GM21619 (cell line): ENCODE measurements around the gene S100A5.
"Not testable (repeated sequence)": the region's sequence is repeated elsewhere in the genome, so short reads cannot be mapped to it uniquely, and the experiment has no call there.

Experiments used
- ATAC-seq: cut with Tn5 transposase; IDR thresholded peaks from one replicate; pipeline ENCODE4 v1.9.1; 2021; ENCODE audit not compliant: unreplicated experiment

S100A5 gene

DNA sequence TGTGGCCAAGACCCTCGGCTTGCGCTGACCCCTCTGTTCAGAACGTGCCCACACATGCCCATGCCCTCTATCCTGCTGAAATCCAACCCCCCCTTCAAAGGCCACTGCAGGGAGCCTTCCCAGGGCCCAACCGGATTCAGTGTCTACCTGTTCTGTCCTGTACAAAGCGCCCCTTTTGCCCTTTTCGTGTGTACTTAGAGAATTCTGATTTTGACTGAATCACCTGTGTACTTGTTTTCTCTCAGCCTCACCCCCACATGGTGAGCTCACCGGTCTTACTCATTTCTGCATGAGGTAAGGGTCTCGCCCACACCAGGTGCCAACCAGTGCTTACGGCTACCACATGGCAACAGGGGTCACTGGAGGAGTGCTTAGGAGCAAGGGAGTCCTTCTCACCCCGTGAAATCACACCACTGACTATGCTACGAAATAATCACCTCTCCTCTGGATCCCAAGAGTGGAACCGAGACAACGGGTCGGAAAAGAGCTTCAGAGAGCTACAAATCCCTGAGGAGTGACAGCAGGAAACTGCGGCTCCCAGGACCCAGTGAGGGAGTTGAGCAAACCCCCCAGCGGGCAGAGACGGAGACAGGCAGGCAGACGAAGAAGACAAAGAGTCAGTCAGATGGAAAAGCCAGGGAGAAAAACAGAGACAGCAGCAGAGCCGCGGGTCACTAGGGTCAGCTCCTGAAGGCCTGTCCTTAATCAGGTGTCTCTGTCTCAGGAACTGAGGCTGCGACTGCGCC, 27.1 kb upstream of the S100A5 start:
- no peak for ATAC-seq

DNA sequence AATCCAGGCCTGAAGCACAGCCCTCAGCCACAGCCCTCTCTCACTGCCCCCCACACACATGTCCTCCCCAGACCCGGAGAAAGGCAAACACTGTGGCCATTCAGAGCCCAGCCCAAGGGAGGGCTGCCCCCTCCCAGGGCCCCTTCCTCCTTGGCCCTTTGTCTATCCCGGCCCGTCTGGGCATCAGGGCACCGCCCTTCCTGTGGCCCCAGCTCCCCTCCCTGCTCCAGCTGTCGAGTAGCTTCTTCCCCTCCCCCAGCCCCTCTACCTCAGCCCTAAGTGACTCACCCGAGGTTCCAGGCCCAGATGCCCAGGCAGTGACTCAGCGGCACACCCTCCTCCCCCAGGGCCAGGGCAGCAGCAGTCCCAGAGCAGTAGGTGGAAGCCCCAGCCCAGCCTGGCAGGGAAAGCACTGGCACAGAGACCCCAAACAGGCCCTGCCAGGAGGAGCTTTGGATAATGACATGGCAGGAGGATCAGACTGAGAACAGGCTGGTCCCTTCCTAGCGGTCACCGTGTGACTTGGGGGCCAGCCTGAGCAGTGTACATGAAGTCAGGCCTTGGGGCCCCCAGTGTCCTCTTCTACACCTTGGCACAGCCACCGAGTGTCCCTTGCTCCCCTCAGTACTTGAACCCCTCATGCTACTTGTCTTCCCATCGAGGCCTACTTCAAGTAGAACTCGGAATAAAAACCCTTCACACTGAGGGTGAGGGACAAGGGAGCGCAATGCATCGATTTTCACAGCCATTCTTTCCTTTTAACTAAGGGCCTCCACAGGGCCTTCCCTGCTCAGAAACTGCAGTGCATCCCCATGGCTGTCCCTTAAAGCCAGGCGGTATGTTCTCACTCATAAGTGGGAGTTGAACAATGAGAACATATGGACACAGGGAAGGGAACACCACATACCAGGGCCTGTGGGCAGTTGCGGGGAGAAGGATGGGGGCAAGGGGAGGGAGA, 26.0 kb upstream of the S100A5 start:
- peak; percentile 47 for ATAC-seq

DNA sequence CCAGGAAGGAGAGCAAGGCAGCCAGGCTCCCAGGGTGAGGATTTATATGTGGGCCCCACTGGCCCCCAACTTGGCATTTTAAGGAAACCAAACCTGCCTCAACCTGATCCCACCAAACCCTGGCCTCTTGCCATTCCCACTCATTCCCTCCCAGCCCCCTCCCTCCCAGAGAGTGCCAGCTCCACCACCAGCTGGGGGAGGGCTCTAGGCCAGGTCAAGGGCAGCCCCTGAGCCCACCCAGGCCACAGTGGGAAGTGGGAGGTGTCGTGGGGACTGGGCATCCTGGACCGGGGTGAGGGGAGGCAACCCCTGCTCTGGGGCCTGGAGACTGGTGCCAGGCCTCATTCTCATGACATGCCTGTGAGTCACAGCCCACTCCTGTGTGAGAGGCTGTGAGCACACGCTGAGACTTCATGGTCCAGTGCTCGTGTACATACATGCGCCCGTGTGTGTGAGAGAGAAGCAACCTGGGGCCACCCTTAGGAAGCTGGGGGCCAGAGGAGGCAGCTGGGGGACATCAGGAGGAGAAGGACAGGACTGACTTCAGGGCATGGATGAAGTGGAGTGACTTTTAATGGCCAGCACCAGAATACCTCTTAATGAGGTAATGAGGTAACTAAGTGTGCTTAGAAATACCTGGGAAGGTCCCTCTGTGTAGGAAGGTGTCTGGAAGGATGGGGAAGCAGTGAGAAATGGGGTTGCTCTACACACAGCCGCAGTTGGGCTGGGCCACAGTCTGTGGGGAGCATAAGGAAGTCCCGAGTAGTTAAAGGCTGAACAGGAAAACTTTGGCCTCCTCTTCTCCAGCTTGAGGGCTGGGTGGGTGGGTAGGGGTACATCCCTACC, 25.0 kb upstream of the S100A5 start, which contains the start of gene S100A2:
Gene S100A2, minus strand, starts transcription at position 316 of the 846 bp plus-strand sequence. CDS start 1,967 bp downstream, outside the sequence.
- peak; percentile 44 for ATAC-seq

DNA sequence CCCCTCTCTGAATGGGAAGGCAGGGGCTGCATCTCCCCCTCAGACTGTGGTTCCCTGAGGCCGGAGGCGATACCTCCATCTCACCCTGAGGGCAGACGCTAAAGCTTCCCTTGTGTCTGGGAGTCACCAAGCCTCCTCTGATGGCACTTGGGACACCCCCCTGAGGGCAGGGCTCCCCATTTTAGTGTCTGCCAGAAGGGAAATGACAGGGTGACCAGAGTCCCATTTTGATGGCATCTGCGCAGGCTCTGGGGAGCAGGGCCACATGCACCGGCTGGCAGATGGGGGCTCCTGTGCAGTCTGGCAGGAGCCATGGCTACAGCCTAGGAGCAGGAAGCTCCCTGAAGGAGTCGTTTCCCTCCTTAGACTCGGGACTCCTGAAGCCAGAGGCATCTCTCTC, 23.3 kb upstream of the S100A5 start:
- no peak for ATAC-seq

DNA sequence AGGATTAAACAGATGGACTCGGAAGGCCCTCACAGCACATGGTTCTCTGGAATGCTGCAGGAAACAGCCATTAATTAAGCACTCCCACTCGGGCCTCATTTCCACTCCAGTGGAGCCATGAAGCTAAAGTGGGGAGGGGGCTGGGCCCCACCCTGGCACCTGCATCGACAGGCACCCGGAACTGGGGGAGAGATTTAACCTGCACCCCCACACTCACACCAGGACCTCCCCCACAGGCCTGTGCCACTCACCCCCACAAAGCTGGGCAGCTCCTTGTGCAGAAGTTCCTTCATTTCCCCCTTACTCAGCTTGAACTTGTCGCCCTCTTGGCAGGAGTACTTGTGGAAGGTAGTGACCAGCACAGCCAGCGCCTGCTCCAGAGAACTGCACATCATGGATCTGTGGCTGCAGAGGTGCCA, 22.8 kb upstream of the S100A5 start:
- no peak for ATAC-seq

DNA sequence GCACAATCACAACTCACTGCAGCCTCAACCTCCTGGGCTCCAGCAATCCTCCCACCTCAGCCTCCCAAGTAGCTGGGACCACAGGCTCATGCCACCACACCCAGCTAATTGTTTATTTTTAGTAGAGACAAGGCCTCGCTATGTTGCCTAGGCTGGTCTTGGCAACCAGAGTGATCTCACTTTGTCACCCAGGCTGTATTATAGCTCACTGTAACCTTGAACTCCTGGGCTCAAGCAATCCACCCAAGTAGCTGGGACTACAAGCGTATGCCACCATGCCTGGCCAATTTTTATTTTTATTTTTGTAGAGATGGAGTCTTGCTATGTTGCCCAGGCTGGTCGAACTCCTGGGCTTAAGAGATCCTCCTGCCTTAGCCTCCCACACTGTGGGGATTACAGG, 21.3 kb upstream of the S100A5 start:
- ATAC-seq: not testable (repeated sequence)

DNA sequence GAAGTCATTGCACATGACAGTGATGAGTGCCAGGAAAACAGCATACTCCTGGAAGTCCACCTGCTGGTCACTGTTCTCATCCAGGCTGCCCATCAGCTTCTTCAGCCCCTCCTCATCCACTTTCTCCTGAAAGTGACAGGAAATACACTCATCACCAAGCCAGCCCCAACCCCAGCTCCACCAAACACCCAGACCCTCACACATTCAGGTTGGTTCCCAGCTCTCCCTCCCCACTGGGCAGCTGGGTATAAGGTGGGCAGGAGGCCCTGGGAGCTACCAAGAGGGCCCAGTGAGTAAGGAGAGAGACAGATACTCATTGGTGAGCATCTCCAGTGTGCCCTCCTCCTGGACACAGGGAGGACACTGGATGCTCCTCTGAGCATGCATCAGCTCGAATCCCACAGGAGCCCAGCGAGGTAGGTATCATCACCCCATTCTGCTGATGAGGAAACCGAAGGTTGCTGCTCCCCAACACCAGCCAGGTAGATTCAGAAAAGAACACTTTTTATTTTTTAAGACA, 20.8 kb upstream of the S100A5 start:
- ATAC-seq: no peak

DNA sequence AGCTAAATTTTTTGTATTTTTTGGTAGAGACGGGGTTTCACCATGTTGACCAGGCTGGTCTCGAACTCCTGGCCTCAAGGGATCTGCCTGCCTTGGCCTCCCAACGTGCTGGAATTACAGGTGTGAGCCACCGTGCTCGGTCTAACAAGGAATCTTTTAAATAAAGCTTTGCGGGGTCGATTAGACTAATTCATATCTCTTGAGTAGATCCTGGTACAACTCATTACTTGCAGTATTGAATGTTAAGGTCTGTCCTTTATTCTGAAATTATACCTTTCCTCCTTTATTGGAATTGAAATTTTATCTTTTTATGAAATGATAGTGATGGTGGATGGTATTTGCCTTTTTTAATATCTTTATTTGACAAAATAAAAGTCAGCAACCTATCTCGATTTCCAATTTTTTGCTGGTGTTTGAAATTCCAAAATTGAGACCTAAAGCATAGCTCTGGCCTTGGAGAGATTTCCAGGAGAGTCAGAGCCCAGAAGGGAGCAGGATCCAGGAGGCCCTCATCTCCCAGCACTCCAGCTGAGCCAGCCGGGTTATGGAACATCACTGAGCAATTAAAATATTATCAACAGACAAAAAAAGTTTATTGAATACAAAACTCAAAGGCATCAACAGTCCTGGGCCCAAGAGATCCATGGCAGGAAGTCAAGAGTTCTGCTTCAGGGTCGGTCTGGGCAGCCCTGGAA, 20.2 kb upstream of the S100A5 start:
- no peak for ATAC-seq

DNA sequence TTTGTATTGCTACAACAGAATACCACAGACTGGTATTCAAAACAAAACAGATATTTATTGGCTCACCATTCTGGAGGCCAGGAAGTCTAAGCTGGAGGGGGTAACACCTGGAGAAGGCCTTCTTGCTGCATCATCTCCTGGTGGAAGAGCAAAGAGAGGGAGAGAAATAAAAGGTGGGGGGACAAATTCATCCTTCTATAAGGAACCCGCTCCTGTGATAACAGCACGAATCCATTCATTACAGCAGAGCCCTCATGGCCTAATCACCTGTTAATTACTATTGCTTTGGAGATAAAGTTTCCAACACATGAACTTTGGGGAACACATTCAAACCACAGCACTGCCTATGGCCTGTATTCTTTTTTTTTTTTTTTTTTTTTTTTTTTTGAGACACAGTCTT, 19.5 kb upstream of the S100A5 start:
- no peak for ATAC-seq

DNA sequence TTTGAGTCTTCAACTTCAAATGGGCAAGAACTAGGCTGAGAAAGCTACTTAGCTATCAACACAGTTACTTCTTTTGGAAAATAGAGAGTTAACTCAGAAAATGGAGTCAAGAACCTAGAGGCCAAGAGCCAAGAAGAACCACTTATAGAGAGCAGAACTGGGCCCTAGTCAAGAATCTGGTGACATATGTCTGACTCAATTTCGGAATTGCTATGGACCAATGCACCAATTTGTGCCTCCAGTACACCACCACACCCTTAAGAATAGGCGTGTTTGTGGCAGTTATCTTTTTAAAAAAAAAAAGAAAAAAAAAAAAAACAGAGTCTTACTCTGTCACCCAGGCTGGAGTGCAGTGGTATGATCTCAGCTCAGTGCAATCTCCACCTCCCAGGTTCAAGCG, 17.1 kb upstream of the S100A5 start:
- no peak for ATAC-seq

DNA sequence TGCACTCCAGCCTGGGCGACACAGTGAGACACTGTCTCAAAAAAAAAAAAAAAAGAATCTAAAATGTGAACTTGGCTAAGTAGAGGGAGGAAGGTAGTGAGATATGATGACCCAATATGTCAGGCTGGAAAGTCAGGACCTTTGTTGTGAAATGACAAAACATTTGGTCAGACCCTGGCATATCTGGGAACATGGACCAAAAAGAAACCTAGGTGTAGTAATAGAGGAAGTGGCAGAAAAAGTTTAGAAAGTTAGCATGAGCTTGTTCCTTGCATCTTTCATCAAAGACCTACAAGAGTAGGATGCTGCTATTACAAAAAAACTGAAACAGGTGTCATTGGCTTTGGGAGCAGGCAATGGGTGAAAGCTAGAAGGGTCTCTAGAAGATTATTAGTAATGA, 15.6 kb upstream of the S100A5 start:
- no peak for ATAC-seq

DNA sequence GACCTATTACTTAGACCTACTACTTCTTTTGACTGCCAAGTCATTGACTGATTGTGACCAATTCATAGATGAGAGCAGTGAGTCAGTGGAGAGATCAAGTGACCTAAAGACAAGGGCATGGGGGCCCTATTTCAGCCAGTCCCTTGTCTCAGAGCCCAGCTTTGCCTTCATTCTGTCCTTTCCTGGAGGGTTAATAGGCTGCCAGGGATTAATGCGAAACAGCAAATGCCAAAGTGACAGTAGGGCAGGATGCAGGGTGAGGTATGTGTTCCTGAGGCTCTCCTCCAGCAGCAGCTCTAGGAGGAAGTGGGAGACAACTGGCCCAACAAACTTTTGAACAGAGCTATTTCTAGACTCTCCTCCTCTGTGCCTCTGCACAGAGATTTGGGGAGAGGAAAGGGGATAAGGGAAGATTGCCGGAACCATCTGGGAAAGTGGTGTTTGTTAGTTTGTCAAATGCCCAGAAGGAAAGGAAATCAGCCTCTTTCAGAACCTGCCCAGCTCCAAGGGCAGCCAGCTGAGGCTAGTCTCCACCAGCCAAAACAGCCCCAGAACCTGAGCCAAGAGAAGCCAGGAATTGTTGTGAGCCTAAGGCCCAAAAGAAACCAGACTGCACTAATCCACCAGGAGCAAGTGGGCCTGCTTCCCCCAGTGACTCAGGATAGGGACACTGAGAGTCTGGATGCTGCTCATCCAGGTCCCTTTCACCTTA, 13.3 kb upstream of the S100A5 start:
- ATAC-seq: no peak

DNA sequence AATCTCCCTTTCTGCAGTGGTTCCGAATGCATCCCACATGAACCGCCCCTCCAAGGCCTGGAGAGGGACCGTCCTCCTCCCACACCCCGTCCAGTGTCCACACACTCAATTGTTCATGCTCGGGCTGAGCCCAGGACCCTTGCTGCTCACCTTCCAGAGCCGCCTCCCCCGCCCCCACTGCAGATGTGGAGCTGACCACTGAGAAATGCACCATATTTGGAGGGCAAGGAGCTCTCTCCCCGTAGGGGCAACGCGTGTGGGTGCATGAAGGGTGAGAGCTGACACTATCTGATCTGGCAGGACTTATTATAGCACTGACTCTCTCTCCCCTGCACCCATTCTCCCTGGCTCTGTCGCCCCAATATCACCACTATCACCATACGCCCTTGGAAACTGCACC, 12.4 kb upstream of the S100A5 start:
- no peak for ATAC-seq

DNA sequence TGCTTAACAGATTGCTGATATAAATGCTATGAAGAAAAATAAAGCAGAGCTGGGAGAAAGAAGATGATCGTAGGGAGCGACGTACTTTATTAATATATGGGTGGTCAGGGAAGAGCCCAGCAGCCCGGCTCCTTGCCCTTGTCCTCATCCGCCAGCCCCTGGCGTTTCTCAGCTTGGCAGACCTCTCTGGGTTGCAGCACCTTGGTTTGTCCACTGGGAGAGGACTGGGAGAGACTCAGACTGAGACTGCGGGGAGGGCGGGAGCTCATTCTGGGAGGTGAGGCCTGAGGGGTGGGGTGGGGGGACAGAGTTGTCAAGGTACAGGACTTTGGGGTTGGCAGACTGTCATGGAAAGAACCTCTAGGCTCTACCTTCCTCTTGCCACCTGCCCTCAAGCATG, 11.6 kb upstream of the S100A5 start:
- no peak for ATAC-seq

DNA sequence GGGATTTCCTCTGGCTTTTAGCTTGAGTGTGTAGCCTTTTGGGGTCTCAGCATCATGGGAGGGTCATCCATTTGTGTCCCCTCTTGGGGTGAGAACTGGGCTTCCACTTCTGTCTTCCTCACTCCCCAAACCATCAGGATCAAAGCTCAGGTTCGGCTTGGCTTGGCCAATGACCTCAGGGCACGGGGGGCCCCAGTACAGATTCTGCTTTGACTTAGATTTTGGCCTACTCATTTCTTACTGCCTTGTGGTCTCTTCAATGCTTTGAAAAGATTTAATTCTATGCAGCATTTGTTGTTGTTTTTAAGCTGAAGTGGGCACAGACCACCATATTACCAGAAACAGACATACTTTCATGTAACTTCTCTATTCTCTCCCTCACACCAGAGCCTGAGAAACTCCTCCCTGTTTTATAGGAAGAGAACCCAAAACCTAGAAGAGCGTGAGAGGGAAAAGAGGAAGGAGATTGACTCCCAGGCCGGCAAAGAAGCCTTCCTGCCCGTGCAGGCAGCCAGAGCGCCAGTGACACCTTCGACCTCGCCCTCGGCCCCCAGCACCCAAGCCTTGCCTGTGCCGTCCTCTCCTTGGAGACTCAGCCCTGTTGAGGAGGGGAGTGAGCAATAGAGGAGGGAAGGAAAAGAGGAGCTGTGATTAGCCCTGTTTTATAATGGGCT, 10.2 kb upstream of the S100A5 start:
- ATAC-seq: no peak

DNA sequence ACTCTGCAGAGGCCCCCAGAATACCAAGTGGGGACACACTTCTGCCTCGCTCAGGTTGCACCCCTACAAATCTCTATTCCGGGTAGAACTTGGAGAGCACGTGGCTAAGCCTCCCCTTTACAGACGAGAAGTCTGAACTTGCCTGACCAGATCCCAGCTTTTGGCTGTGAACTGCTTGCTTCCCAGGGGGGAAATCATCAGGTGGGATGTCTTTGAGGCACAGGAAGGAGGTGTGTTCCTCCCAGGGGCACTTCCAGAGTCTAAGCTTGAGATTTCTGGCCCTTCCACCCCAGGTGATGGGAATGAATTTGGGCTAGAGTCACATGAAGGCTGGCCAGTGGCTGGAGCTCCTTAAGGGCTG, 9.6 kb upstream of the S100A5 start:
- ATAC-seq: no peak

DNA sequence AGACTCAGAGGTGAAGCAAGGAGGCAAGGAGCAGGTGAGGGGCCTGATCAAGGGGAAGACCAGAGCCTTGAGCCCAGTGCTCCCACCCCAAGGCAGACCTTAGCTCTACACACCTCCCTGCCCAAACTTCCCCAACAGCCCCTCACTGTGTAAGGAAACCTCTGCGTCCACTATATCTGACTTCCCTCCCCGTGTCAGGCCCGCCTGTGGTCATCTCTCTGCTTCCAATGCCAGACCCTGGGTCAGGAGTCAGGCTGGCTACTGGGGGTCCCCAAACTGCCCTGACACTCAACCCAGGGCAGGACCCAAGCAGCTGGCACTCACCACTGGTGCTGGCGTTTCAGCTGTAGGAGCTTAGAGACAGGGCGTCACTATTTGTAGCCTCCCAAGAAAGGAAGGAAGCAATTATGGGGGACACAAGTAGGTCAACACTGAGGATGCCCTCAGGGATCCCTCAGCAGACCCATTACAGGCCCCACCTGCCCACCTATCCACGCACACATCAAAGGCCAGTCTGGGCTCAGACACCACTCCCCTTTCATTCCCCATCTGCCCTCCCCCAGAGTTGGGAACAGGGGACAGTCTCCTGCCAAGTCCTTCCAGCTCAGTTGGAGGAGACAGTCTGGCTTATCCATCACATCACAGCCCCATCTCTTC, 9.1 kb upstream of the S100A5 start:
- ATAC-seq: no peak
